Keratinocyte (primary cell): ENCODE data around the gene TACR1.

Experiments
- EZH2 ChIP-seq: IDR thresholded peaks from one replicate; pipeline ENCODE4 v1.6.1; 2012; ENCODE audit warnings: inconsistent platforms, mild to moderate bottlenecking, low read length, moderate library complexity
- TF ChIP-seq, protein P1 (sequence below), 3 experiments: IDR thresholded peaks in 1 of 3; conservative IDR thresholded peaks in 1 of 3; optimal IDR thresholded peaks in 1 of 3; 2 replicates in 2 of 3; 3 replicates in 1 of 3; pipeline versions ENCODE3 to v1.5.1; 2011; ENCODE audit warnings: low read length in 3 of 3, mild to moderate bottlenecking in 3 of 3, moderate library complexity in 2 of 3, control low read depth in 1 of 3, inconsistent platforms in 1 of 3; ENCODE audit not compliant: insufficient read depth in 2 of 3; ENCODE audit errors: extremely low read depth in 1 of 3

DNA sequence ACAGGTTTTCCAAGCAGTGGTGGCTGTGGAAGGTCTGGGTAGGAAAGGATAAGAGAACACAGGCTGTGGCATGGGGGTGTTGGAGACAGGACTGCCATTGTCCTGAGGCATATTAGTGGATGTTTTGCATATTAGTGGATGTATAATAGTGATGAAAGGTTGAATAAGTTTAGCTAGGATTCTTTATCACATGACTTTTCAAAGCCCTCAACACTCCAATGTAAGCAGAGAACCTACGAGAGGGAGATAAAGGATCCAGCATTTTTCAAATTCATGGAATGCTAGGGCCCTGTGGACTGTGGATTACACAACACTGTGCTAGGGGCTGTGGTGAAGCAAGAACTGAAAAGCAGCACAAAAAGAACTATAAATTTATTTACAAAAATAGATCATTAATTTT is 177.6 kb downstream of the TACR1 start:
- TF ChIP-seq, protein P1, sequence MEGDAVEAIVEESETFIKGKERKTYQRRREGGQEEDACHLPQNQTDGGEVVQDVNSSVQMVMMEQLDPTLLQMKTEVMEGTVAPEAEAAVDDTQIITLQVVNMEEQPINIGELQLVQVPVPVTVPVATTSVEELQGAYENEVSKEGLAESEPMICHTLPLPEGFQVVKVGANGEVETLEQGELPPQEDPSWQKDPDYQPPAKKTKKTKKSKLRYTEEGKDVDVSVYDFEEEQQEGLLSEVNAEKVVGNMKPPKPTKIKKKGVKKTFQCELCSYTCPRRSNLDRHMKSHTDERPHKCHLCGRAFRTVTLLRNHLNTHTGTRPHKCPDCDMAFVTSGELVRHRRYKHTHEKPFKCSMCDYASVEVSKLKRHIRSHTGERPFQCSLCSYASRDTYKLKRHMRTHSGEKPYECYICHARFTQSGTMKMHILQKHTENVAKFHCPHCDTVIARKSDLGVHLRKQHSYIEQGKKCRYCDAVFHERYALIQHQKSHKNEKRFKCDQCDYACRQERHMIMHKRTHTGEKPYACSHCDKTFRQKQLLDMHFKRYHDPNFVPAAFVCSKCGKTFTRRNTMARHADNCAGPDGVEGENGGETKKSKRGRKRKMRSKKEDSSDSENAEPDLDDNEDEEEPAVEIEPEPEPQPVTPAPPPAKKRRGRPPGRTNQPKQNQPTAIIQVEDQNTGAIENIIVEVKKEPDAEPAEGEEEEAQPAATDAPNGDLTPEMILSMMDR (optimal IDR thresholded peaks at IDR 0.05 in 1 of 3, IDR thresholded peaks at IDR 0.05 in 1 of 3, conservative IDR thresholded peaks at IDR 0.05 in 1 of 3; ENCODE audit: extremely low read depth in 1 of 3, insufficient read depth in 2 of 3, low read length in 3 of 3) = no peak
- TF ChIP-seq EZH2 = no peak
